Endothelial cell of umbilical vein (primary cell): ENCODE measurements around the gene HOXD10. TPM values are rescaled to one million over a fixed set of nuclear protein-coding genes. Genes with fewer than 3 reads are reported as not detected.

Experiments used
- BruUV-seq: library from RNA; stranded (reverse); fragments of 400-500 nt; replicated peaks from 2 replicates; lab custom pipeline; 2021; lab: Mats Ljungman, UMichigan
- CTCF ChIA-PET: fragments of 300-600, 350-600 bp; sonication (Branson Sonifier 250); formaldehyde crosslinking; loops from one replicate; lab custom pipeline; 2021; ENCODE audit warnings: antibody characterized with exemption, inconsistent platforms; lab: Charles Lee
- POLR2A ChIA-PET: fragments of 300-600, 350-600 bp; sonication (Branson Sonifier 250); formaldehyde crosslinking; loops from one replicate; lab custom pipeline; 2021; ENCODE audit warnings: antibody characterized with exemption, inconsistent platforms; lab: Charles Lee
- DNase-seq: peaks from one replicate; pipeline ENCODE4 v3.0.0-alpha.2; 2011; ENCODE audit warnings: low read depth, low spot score
- FAIRE-seq: peaks from 2 replicates; lab custom pipeline; 2011; peaks lifted over from hg19 to GRCh38; lab: Jason Lieb, UNC
- H2AFZ ChIP-seq: 2 replicates; pipeline ENCODE4 v1.6.0; 2012; ENCODE audit warnings: low read depth, low read length, control low read depth, inconsistent platforms
- H3K27ac ChIP-seq: 2 replicates; pipeline ENCODE4 v1.5.1; 2011; ENCODE audit warnings: low read depth, mild to moderate bottlenecking, control low read depth, low read length, moderate library complexity; ENCODE audit not compliant: insufficient read depth
- H3K27me3 ChIP-seq, 2 experiments: 2 replicates each; pipeline versions ENCODE4 v1.6.0 to v1.6.1; 2011; ENCODE audit warnings: low read length in 2 of 2, mixed read lengths in 1 of 2; ENCODE audit not compliant: control insufficient read depth in 2 of 2, insufficient read depth in 2 of 2
- H3K36me3 ChIP-seq, 2 experiments: 2 replicates in 1 of 2; 3 replicates in 1 of 2; pipeline ENCODE4 v1.5.1; 2011; ENCODE audit warnings: low read length in 2 of 2, mild to moderate bottlenecking in 1 of 2, moderate library complexity in 1 of 2; ENCODE audit not compliant: control insufficient read depth in 2 of 2, insufficient read depth in 2 of 2; ENCODE audit errors: extremely low read depth in 1 of 2
- H3K4me1 ChIP-seq: 3 replicates; pipeline ENCODE4 v1.5.1; 2011; ENCODE audit warnings: mild to moderate bottlenecking, low read length; ENCODE audit not compliant: control insufficient read depth, insufficient read depth; ENCODE audit errors: extremely low read depth
- H3K4me2 ChIP-seq: 2 replicates; pipeline ENCODE4 v1.6.1; 2011; ENCODE audit warnings: low read length, control low read depth, mixed read lengths; ENCODE audit not compliant: insufficient read depth
- H3K4me3 ChIP-seq, 3 experiments: fragments of 200-600 bp in 1 of 3; sonication (generic), shearing (Covaris generic) in 1 of 3; replicated peaks in 1 of 3; 2 replicates each; pipeline ENCODE4 v1.5.1; 2011 to 2016; ENCODE audit warnings: control low read depth in 3 of 3, low read length in 3 of 3, mild to moderate bottlenecking in 2 of 3, inconsistent platforms in 1 of 3, low read depth in 1 of 3, moderate library complexity in 1 of 3; ENCODE audit not compliant: insufficient read depth in 1 of 3
- H3K79me2 ChIP-seq: 2 replicates; pipeline ENCODE4 v1.6.0; 2012; ENCODE audit warnings: low read length, inconsistent platforms; ENCODE audit not compliant: control insufficient read depth, insufficient read depth
- H3K9ac ChIP-seq: replicated peaks from 2 replicates; pipeline ENCODE3; 2011; ENCODE audit warnings: low read length, control low read depth; ENCODE audit not compliant: insufficient read depth; ENCODE audit errors: extremely low read depth
- H3K9me1 ChIP-seq: replicated peaks from 3 replicates; pipeline ENCODE4 v1.6.0; 2011; ENCODE audit warnings: mild to moderate bottlenecking, low read length; ENCODE audit not compliant: control insufficient read depth, insufficient read depth; ENCODE audit errors: extremely low read depth
- H3K9me3 ChIP-seq: replicated peaks from 2 replicates; pipeline ENCODE4 v1.5.1; 2012; ENCODE audit warnings: low read length, inconsistent platforms; ENCODE audit not compliant: control insufficient read depth, insufficient read depth
- H4K20me1 ChIP-seq: replicated peaks from 2 replicates; pipeline ENCODE3; 2011; ENCODE audit warnings: mild to moderate bottlenecking, low read length; ENCODE audit not compliant: control insufficient read depth, insufficient read depth; ENCODE audit errors: extremely low read depth
- EZH2 ChIP-seq: IDR thresholded peaks from 2 replicates; pipeline ENCODE4 v1.6.1; 2012; ENCODE audit warnings: borderline replicate concordance, low read depth, mild to moderate bottlenecking, moderate library complexity, low read length, inconsistent platforms; ENCODE audit not compliant: severe bottlenecking
- FOS ChIP-seq: IDR thresholded peaks from 2 replicates; pipeline ENCODE4 v1.6.1; 2011; ENCODE audit warnings: mild to moderate bottlenecking, low read length, moderate library complexity, borderline replicate concordance; ENCODE audit not compliant: insufficient read depth
- GATA2 ChIP-seq: IDR thresholded peaks from 2 replicates; pipeline ENCODE4 v1.7.0; 2011; ENCODE audit warnings: low read depth, mild to moderate bottlenecking, moderate library complexity, mixed read lengths, low read length; ENCODE audit not compliant: insufficient read length, insufficient read depth
- JUN ChIP-seq: IDR thresholded peaks from 2 replicates; pipeline ENCODE4 v1.6.1; 2011; ENCODE audit warnings: borderline replicate concordance, low read depth; ENCODE audit not compliant: insufficient read length, insufficient read depth
- MAX ChIP-seq: IDR thresholded peaks from 2 replicates; pipeline ENCODE4 v1.6.1; 2011; ENCODE audit not compliant: insufficient read depth, insufficient read length
- MYC ChIP-seq: IDR thresholded peaks from one replicate; pipeline ENCODE4 v1.6.1; 2011; ENCODE audit warnings: mild to moderate bottlenecking, low read depth, low read length
- POLR2A ChIP-seq: IDR thresholded peaks from 2 replicates; pipeline ENCODE4 v1.6.1; 2012; ENCODE audit warnings: low read depth, mild to moderate bottlenecking, control low read depth, low read length
- POLR2AphosphoS5 ChIP-seq: IDR thresholded peaks from 2 replicates; pipeline ENCODE4 v1.6.1; 2012; ENCODE audit warnings: low read depth, mild to moderate bottlenecking, control low read depth, low read length, moderate library complexity; ENCODE audit not compliant: insufficient read depth
- dilution Hi-C: fragments of 300-500 bp; cut with MboI; formaldehyde crosslinking; loops from one replicate; pipeline ENCODE4 v1.15.0; 2019; ENCODE audit warnings: low sequenced_read_pairs; ENCODE audit not compliant: extremely low pct_ligation_motif_present
- intact Hi-C: fragments of 100-400 bp; cut with micrococcal nuclease; formaldehyde crosslinking; loops from one replicate; pipeline ENCODE4 v1.10.0; 2022
- polyA plus RNA-seq, 4 experiments: library from polyadenylated mRNA; depleted of rRNA in 3 of 4; stranded (reverse) in 3 of 4; unstranded in 1 of 4; fragments of >200 nt; gene quantifications; 2 replicates each; pipeline versions ENCODE4 v1.2.1 to v1.2.3, GENCODE V29; 2011 to 2012; ENCODE audit warnings: missing spikeins in 1 of 4
- total RNA-seq: library from RNA; stranded (reverse); gene quantifications from 2 replicates; pipeline ENCODE4 v1.2.3, GENCODE V29; 2021
- TF ChIP-seq, protein P1 (sequence below), 2 donors: IDR thresholded peaks; 1 replicate in 1 of 2; 2 replicates in 1 of 2; pipeline ENCODE4 v1.5.1; 2011; ENCODE audit warnings: low read length in 2 of 2, mild to moderate bottlenecking in 2 of 2, moderate library complexity in 2 of 2, control low read depth in 1 of 2, inconsistent platforms in 1 of 2, low read depth in 1 of 2; ENCODE audit not compliant: insufficient read depth in 1 of 2; ENCODE audit errors: extremely low read depth in 1 of 2

The HOXD10 gene
- total and polyA plus RNA-seq, 2 donors (not counting 3 experiments of a cell fraction or from before 2014, with no cell fraction given) = not detected

- Histone ChIP-seq H3K27ac (no peak overlapping the region), H3K27me3 (peaks cover 87 to 97% of the 10 kb centered on the region in 2 experiments), H4K20me1 (peaks cover 6% of the 10 kb centered on the region), H2AFZ (no peak overlapping the region), H3K4me1 (peaks cover 5% of the 10 kb centered on the region), H3K9me3 (no peaks in the 10 kb centered on the region), H3K4me2 (no peak overlapping the region), H3K4me3 (no peak overlapping the region), H3K36me3 (no peaks in the 10 kb centered on the region), H3K9ac (no peak overlapping the region), H3K79me2 (no peaks in the 10 kb centered on the region), H3K9me1 (no peaks in the 10 kb centered on the region)
- ChIA-PET POLR2A (no interaction called here), CTCF (interaction anchor here (0.6 to 6.0 kb wide), 7 partner anchors 8 to 843 kb away, joined by 3 to 113 read pairs (median 4); no protein-coding TSS in a partner anchor)
- TF ChIP-seq POLR2AphosphoS5 (no peak), GATA2 (no peak), MAX (no peak), JUN (no peak), FOS (no peak), EZH2 (no peak), MYC (no peak), POLR2A (no peak)
- TF ChIP-seq, protein P1, sequence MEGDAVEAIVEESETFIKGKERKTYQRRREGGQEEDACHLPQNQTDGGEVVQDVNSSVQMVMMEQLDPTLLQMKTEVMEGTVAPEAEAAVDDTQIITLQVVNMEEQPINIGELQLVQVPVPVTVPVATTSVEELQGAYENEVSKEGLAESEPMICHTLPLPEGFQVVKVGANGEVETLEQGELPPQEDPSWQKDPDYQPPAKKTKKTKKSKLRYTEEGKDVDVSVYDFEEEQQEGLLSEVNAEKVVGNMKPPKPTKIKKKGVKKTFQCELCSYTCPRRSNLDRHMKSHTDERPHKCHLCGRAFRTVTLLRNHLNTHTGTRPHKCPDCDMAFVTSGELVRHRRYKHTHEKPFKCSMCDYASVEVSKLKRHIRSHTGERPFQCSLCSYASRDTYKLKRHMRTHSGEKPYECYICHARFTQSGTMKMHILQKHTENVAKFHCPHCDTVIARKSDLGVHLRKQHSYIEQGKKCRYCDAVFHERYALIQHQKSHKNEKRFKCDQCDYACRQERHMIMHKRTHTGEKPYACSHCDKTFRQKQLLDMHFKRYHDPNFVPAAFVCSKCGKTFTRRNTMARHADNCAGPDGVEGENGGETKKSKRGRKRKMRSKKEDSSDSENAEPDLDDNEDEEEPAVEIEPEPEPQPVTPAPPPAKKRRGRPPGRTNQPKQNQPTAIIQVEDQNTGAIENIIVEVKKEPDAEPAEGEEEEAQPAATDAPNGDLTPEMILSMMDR (IDR thresholded peaks at IDR 0.05; ENCODE audit: extremely low read depth in 1 of 2, insufficient read depth in 1 of 2, low read depth in 1 of 2, low read length in 2 of 2) = no peak
- dilution Hi-C loops (no loop called here), intact Hi-C loops (no loop called here)
- BruUV-seq = no TSS peak
- no peak for DNase-seq
- no peak for FAIRE-seq
These were observed 22.7 kb upstream of the HOXD10 start for GRCh38 chr2:176093898-176094249.
